Vagina (tissue), 2 donors: Measurements from ENCODE around the gene JADE2.

Experiments used
- POLR2A ChIP-seq, 2 donors: fragments of 450-650 bp; IDR thresholded peaks; one replicate each; pipeline ENCODE4 v1.6.1; 2017; ENCODE audit warnings: antibody characterized with exemption in 2 of 2, mild to moderate bottlenecking in 2 of 2, moderate library complexity in 2 of 2
- TF ChIP-seq, protein P1 (sequence below), 3 experiments: fragments of 450-650 bp in 2 of 3; fragments of 200-600 bp in 1 of 3; sonication (generic) in 1 of 3; IDR thresholded peaks; one replicate each; pipeline ENCODE4 v1.5.1; 2017 to 2019; ENCODE audit warnings: antibody characterized with exemption in 3 of 3, mild to moderate bottlenecking in 2 of 3, moderate library complexity in 2 of 3

DNA sequence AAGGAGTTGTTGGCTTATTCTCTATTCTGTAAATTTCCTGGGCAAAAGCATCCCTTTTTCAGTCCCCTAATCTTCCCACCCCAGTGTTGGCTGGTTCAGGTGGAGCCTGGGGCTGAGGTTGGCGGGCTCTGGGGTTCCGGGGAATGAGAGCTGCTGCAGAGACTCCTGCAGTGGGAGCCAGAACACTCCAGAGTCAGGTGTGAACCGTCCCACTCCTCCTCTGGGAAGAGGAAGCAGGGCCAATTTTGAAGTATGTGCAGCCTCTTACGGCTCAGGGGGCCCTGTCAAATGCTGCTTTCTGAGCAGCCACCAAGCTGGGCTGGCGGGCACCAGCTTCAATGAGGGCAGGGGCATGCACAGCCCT, 42.8 kb downstream of the JADE2 start:
- TF ChIP-seq, protein P1, sequence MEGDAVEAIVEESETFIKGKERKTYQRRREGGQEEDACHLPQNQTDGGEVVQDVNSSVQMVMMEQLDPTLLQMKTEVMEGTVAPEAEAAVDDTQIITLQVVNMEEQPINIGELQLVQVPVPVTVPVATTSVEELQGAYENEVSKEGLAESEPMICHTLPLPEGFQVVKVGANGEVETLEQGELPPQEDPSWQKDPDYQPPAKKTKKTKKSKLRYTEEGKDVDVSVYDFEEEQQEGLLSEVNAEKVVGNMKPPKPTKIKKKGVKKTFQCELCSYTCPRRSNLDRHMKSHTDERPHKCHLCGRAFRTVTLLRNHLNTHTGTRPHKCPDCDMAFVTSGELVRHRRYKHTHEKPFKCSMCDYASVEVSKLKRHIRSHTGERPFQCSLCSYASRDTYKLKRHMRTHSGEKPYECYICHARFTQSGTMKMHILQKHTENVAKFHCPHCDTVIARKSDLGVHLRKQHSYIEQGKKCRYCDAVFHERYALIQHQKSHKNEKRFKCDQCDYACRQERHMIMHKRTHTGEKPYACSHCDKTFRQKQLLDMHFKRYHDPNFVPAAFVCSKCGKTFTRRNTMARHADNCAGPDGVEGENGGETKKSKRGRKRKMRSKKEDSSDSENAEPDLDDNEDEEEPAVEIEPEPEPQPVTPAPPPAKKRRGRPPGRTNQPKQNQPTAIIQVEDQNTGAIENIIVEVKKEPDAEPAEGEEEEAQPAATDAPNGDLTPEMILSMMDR (IDR thresholded peaks at IDR 0.05), result no peak
- no peak for TF ChIP-seq POLR2A (IDR thresholded peaks at IDR 0.05)
